GM19239 (cell line): ENCODE data around the gene NOL11.
"Not testable (repeated sequence)": the region's sequence is repeated elsewhere in the genome, so short reads cannot be mapped to it uniquely, and the experiment has no call there.

Source experiments
- DNase-seq: peaks from one replicate; pipeline ENCODE4 v3.0.0; 2011; ENCODE audit warnings: low spot score; ENCODE audit not compliant: insufficient read length
- FAIRE-seq: peaks from 2 replicates; lab custom pipeline; 2011; peaks lifted over from hg19 to GRCh38; lab: Jason Lieb, UNC

The NOL11 gene

GRCh38 chr17:67751101-67752074, 33.7 kb downstream of the NOL11 start:
- DNase-seq: no peak

GRCh38 chr17:67752160-67752559, 34.4 kb downstream of the NOL11 start:
- FAIRE-seq, DNase-seq: not testable (repeated sequence)

More at GRCh38 chr17:67751101-67752074, 33.7 kb downstream of the NOL11 start:
- no peak for FAIRE-seq

- no peak for FAIRE-seq
- no peak for DNase-seq
Measured at GRCh38 chr17:67753026-67753425, 35.3 kb downstream of the NOL11 start.

- no peak for DNase-seq
- FAIRE-seq: no peak
Measured at GRCh38 chr17:67754001-67754400, 36.3 kb downstream of the NOL11 start.

GRCh38 chr17:67754686-67755085, 37.0 kb downstream of the NOL11 start:
- not testable (repeated sequence) for DNase-seq, FAIRE-seq

GRCh38 chr17:67756766-67757165, 39.0 kb downstream of the NOL11 start:
- FAIRE-seq, DNase-seq: not testable (repeated sequence)

GRCh38 chr17:67759355-67760171, 41.8 kb downstream of the NOL11 start:
- no peak for FAIRE-seq
- no peak for DNase-seq

GRCh38 chr17:67765623-67766022, 47.9 kb downstream of the NOL11 start:
- no peak for FAIRE-seq
- no peak for DNase-seq

- no peak for FAIRE-seq
- DNase-seq: no peak
Measured at GRCh38 chr17:67769231-67769630, 51.5 kb downstream of the NOL11 start.

GRCh38 chr17:67770539-67770938, 52.8 kb downstream of the NOL11 start:
- no peak for DNase-seq
- FAIRE-seq: no peak

- no peak for DNase-seq
- no peak for FAIRE-seq
Measured at GRCh38 chr17:67772679-67773078, 54.9 kb downstream of the NOL11 start.

GRCh38 chr17:67773246-67773645, 55.5 kb downstream of the NOL11 start:
- no peak for FAIRE-seq
- DNase-seq: no peak

- no peak for FAIRE-seq
- DNase-seq: peak; percentile 28
Measured at GRCh38 chr17:67779098-67779672, 61.4 kb downstream of the NOL11 start.

- FAIRE-seq (peak; percentile 35), DNase-seq (no peak)
Measured at GRCh38 chr17:67784364-67785121, 66.8 kb downstream of the NOL11 start.

GRCh38 chr17:67785122-67785477, 67.4 kb downstream of the NOL11 start:
- FAIRE-seq: no peak
- no peak for DNase-seq

GRCh38 chr17:67785504-67785903, 67.8 kb downstream of the NOL11 start:
- no peak for FAIRE-seq
- DNase-seq: no peak
